Keratinocyte (primary cell): ENCODE results near the gene HNRNPH3.

Experiments used
- EZH2 ChIP-seq: IDR thresholded peaks from one replicate; pipeline ENCODE4 v1.6.1; 2012; ENCODE audit warnings: inconsistent platforms, mild to moderate bottlenecking, low read length, moderate library complexity
- TF ChIP-seq, protein P1 (sequence below), 3 experiments: IDR thresholded peaks in 1 of 3; conservative IDR thresholded peaks in 1 of 3; optimal IDR thresholded peaks in 1 of 3; 2 replicates in 2 of 3; 3 replicates in 1 of 3; pipeline versions ENCODE3 to v1.5.1; 2011; ENCODE audit warnings: low read length in 3 of 3, mild to moderate bottlenecking in 3 of 3, moderate library complexity in 2 of 3, control low read depth in 1 of 3, inconsistent platforms in 1 of 3; ENCODE audit not compliant: insufficient read depth in 2 of 3; ENCODE audit errors: extremely low read depth in 1 of 3

DNA sequence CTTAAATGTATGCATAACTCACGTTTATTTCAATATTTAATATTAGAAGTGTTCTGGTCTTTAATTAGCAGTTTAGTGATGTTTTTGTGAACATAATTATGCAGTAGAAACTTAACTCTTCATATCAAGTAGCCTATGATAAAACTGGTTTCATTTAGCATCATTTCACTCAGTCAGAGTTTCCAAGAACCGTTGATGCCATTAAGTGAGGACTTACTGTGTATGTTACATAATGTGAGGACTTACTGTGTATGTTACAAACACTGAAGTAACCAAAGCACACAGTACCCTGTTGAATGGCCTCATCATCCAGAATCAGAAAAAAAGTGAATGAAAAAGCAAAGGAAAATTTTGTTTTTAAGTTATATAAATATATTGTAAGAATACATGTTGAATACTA lies 33.7 kb downstream of the HNRNPH3 start:
- TF ChIP-seq EZH2, result no peak
- TF ChIP-seq, protein P1, sequence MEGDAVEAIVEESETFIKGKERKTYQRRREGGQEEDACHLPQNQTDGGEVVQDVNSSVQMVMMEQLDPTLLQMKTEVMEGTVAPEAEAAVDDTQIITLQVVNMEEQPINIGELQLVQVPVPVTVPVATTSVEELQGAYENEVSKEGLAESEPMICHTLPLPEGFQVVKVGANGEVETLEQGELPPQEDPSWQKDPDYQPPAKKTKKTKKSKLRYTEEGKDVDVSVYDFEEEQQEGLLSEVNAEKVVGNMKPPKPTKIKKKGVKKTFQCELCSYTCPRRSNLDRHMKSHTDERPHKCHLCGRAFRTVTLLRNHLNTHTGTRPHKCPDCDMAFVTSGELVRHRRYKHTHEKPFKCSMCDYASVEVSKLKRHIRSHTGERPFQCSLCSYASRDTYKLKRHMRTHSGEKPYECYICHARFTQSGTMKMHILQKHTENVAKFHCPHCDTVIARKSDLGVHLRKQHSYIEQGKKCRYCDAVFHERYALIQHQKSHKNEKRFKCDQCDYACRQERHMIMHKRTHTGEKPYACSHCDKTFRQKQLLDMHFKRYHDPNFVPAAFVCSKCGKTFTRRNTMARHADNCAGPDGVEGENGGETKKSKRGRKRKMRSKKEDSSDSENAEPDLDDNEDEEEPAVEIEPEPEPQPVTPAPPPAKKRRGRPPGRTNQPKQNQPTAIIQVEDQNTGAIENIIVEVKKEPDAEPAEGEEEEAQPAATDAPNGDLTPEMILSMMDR (optimal IDR thresholded peaks at IDR 0.05 in 1 of 3, IDR thresholded peaks at IDR 0.05 in 1 of 3, conservative IDR thresholded peaks at IDR 0.05 in 1 of 3; ENCODE audit: extremely low read depth in 1 of 3, insufficient read depth in 2 of 3, low read length in 3 of 3), result no peak
